MV-4-11 (cell line): ENCODE results near the gene DEFB123.
"Not testable (repeated sequence)": the region's sequence is repeated elsewhere in the genome, so short reads cannot be mapped to it uniquely, and the experiment has no call there.

Experiments used
- DNase-seq: peaks from one replicate; lab custom pipeline; 2025; lab: John Stamatoyannopoulos, UW

DEFB123 gene

GRCh38 chr20:31440012-31440659 is at the start of gene DEFB123:
Gene DEFB123 (plus strand): TSS chr20:31440632. CDS start chr20:31440699, 67 bp downstream.
- DNase-seq, result no peak

GRCh38 chr20:31392836-31393235 is 47.6 kb upstream of the DEFB123 start:
- DNase-seq, result no peak

- DNase-seq, result no peak
Measured at GRCh38 chr20:31394900-31395299, 45.5 kb upstream of the DEFB123 start.

- no peak for DNase-seq
Measured at GRCh38 chr20:31403886-31404285, 36.5 kb upstream of the DEFB123 start.

GRCh38 chr20:31406115-31406514 is 34.3 kb upstream of the DEFB123 start, which contains the start of gene DEFB121:
Gene DEFB121 (minus strand): TSS chr20:31406215. CDS start chr20:31406152, 63 bp downstream.
- DNase-seq, result no peak

- DNase-seq, result no peak
Measured at GRCh38 chr20:31410011-31410410, 30.4 kb upstream of the DEFB123 start.

GRCh38 chr20:31414381-31414780 is 26.1 kb upstream of the DEFB123 start:
- no peak for DNase-seq

- DNase-seq, result no peak
Measured at GRCh38 chr20:31415653-31416052, 24.8 kb upstream of the DEFB123 start.

GRCh38 chr20:31418307-31418706 is 22.1 kb upstream of the DEFB123 start:
- no peak for DNase-seq

- DNase-seq, result no peak
Measured at GRCh38 chr20:31425797-31426196, 14.6 kb upstream of the DEFB123 start.

GRCh38 chr20:31426891-31427551 is 13.4 kb upstream of the DEFB123 start:
- DNase-seq, result not testable (repeated sequence)

- not testable (repeated sequence) for DNase-seq
Measured at GRCh38 chr20:31427576-31427975, 12.9 kb upstream of the DEFB123 start.

GRCh38 chr20:31430568-31431115 is 9.8 kb upstream of the DEFB123 start:
- no peak for DNase-seq

- DNase-seq, result no peak
Measured at GRCh38 chr20:31446084-31446819, 5.8 kb downstream of the DEFB123 start.

GRCh38 chr20:31449511-31450414 is 9.3 kb downstream of the DEFB123 start:
- DNase-seq, result no peak

- no peak for DNase-seq
Measured at GRCh38 chr20:31452575-31452974, 12.1 kb downstream of the DEFB123 start.

GRCh38 chr20:31454361-31454760 is 13.9 kb downstream of the DEFB123 start:
- DNase-seq, result no peak

GRCh38 chr20:31470946-31471345 is 30.5 kb downstream of the DEFB123 start:
- DNase-seq, result not testable (repeated sequence)

GRCh38 chr20:31472395-31473330 is 32.2 kb downstream of the DEFB123 start:
- DNase-seq, result no peak

GRCh38 chr20:31473331-31474096 is 33.1 kb downstream of the DEFB123 start:
- no peak for DNase-seq
